CD4-positive, alpha-beta T cell treated with Interleukin-15 for 1 hour (primary cell): ENCODE data around the gene LZTS2.

ENCODE experiments used
- DNase-seq: peaks from one replicate; pipeline ENCODE4 v3.0.0-alpha.2; 2020

The LZTS2 gene

GRCh38 chr10:101014966-101015581 lies 15.5 kb downstream of the LZTS2 start:
- DNase-seq = no peak

DNA sequence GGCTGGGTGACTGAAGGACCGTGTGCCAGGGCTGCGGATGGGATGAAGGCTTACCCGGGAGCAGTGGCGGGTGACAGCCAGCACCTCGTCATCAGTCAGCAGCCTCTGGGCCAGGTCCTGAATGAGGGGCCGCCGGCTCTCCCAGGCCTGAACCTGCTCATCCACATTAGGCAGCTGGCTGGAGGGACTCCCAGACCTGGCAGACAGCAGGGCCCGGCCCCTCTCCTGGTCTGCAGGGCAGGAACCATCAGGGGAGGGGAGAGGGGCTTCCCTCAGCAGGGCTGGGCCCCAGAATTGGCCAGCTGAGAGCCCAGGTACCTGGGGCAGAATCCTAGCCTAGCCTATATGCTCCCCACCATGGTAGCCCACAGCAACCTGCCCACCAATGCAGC lies 16.0 kb downstream of the LZTS2 start:
- no peak for DNase-seq

DNA sequence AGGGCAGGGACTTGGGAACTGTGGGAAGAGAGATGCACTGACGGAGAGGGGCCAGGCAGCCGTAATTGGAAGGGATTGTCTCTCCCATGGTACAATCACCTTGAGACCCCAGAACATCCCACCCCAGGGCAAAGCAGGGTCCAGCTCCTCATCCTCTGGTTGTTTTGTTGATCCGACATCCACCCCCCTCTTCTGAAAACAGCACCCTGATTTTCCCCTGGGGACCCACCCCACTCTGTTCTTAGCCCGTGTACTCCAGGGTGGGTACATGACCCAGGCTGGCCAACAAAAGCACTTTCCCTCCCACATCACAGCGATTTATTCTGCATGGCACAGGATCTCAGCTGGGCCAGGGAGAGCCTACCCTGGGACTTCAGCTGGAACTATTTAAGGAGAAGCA lies 17.2 kb downstream of the LZTS2 start:
- DNase-seq = no peak

DNA sequence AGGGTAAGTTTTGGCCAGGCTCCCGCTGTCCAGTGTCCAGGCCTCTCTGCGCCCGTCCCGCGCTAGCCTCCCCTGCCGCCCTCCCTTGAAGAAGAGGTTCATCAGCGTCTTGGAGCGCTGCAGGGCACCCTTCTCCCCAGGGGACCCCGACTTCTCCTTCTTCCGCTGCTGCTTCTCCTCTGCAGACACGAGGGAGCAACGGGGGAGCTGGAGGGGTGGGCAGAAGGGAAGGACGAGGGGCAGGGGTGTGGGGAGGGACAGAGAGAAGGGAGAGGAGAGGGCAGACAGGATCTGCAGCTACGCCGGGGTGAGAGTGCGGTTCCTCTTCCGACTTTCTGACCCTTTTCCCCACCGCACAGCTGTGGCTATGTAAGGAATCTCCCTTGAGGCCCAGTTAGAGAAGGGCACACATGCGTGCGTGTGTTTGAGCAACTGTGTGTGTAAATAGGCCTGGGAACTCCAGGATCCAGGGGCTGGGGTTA lies 18.6 kb downstream of the LZTS2 start:
- peak; percentile 30 for DNase-seq

DNA sequence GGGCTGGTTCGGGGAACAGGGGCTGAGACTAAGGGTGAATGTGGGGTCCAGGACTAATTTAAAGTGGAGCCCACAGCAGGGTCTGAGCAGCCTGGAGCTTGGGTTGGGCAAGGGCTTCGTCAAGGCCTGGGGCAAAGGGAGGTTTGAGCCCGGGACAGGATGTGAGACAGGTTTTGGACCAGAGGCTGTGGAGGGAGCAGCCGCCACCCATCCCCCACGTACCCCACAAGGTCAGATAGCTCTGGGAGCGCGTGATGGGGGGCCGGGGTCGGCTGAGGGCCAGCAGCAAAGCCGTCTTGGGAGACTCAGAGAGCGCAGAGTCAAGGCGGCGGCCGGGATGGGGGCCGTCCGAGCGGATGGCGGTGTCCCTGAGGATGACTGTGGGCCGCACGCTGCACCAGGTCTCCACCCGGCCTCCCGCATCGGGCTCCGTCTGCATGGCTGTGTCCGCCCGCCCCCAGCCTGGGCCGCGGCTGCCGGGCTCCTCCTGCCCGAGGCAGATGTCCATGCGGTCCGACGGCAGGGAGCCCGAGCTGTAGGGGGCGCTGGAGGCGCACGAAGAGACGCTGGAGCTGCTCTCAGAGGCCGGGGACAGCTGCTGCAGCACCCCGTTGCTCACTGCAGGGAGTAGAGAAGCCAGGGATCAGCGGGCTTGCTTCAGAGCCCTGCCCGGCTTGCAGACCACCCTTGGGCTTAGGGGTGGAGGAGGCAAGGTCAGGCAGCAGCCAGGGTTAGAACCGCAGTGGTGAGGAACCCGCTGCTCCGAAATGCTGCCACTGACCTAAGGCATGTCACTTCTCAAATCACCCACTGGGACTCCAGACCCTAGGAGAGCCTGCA lies 19.2 kb downstream of the LZTS2 start:
- peak; percentile 66 for DNase-seq

DNA sequence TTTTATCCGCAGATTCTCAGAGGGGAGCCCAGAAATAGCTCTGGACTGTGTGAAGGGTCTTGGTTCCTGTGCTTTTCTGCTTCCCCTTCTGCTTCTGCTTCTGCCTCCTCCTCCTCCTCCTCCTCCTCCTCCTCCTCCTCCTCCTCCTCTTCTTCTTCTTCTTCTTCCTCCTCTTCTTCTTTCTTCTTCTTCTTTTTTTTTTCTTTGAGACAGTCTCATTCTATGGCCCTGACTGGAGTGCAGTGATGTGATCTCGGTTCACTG lies 19.8 kb downstream of the LZTS2 start:
- no peak for DNase-seq

DNA sequence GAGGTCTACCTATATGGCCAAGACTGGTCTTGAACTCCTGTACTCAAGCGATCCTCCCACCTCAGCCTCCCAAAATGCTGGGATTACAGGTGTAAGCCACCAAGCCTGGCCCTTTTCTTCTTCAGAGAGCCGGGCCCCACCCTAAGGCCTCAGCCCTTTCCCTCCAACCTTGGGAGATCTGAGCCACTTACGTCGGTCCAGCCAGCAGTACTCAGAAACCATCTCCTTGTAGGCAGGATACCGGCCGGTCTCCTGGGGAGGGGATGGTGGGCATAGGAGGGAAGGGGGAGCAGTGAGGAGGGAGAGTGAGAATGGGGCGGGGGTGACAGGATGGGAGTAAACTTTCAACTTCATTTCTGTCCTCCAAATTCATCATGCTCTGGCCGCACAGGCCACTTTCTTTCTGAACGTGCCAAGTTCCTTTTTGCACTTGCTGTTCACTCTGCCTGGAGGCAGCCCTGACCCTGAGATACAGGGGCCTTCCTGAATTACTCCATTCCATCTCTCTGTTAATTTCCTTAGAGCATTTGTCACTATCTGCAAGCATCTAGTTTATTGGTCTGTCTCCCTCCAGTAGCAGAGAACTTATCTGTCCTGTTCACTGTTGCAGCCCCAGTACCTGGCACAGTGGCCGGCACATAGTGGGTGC lies 20.9 kb downstream of the LZTS2 start:
- DNase-seq = no peak

GRCh38 chr10:101021239-101021638 lies 21.6 kb downstream of the LZTS2 start:
- no peak for DNase-seq

DNA sequence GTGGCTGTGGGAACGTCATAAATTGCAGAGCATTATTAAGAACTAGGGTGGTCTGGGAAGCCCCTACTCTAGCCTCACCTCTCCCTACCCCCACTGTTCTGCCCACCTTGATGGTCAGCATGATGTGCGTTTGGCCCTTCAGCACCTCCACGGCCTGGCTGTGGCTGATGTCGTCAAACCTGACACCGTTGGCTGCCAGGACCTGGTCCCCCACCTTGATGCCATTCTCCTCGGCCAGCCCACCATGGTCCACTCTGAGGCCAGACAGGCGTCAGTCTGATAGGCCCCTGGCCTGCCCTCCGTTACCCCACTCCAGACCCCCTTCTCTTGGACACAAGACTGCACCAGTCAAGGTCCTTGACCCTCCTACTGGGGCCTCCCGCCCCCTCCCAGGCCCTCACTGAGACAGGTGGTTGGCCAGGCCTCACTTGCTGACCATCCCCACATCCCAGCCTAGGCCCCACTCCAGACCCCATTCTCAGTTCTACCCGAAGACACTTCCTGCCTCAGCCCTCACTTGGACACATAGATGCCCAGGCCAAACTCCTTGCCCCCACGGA lies 22.2 kb downstream of the LZTS2 start:
- DNase-seq = no peak

DNA sequence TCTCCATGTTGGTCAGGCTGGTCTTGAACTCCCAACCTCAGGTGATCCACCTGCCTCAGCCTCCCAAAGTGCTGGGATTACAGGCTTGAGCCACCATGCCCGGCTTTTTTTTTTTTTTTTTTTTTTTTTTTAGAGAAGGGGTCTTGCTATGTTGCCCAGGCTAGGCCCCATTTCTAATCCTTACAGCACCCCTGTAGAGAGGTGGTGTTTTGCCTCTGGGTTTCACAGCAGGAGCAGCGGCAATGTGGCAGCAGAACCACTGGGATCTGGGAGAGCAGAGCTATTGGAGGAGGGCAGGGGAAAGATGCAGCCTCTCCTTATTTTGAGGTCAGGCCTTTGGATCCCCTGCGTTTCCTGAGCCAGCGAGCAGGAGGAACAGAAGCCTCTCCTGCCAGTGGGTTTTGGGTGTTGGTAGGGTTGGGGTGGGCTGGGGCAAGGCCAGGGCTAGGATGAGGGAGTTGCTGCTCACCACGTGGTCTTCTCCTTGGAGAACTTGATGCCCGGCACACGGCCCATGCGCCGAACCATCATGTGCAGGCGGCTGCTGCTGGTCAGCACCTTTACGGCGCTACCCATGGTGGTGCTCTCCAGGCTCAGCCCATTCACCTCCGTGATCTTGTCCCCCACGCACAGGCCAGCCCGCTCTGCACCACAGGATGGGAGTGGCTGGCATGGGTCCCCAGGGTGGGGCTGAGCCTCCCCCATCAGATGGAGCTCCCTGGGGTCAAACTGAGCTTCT lies 23.5 kb downstream of the LZTS2 start:
- DNase-seq = no peak

DNA sequence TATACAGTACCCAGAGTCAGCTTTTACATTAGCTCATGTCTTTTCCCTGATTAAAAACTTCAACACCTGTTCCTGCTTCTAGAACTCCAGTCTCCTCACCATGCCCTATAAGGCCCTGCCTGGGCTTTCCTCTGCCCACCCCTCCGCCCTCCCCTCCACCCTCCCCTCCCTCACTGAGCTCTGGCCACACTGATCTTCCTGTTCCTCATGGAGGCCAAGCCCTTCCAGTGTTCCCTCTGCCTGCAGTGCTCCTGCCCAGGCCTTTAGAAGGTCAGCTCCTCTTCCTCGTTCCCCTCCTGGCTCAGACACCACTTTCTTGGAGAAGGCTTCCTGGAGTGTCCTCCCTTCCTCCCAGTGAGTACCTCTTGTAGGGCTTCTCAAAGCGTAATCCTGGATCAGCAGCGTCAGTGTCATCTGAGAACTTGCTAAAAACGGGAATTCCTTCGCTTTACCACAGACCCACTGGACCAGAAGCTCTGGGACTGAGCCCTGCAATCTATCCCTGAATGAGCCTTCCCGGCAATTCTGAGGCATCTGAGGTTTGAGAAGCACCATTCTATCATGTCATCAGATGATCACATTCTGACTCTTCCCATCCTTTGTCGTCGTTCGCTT lies 27.6 kb downstream of the LZTS2 start:
- DNase-seq = no peak

- no peak for DNase-seq
Measured at GRCh38 chr10:101028446-101029337, 29.1 kb downstream of the LZTS2 start.

- no peak for DNase-seq
Measured at GRCh38 chr10:101029520-101030295, 30.1 kb downstream of the LZTS2 start.

GRCh38 chr10:101030496-101031127 lies 31.0 kb downstream of the LZTS2 start:
- no peak for DNase-seq

GRCh38 chr10:101031128-101031795 lies 31.7 kb downstream of the LZTS2 start, which contains the start of the genes PDZD7 and SFXN3:
PDZD7 (minus strand) TSS chr10:101031129; CDS start chr10:101030219, 910 bp downstream.
SFXN3 (plus strand) TSS chr10:101031234; CDS start chr10:101034695, 3,461 bp downstream.
- DNase-seq = peak; percentile 94

GRCh38 chr10:101031796-101032636 lies 32.4 kb downstream of the LZTS2 start:
- peak; percentile 85 for DNase-seq

DNA sequence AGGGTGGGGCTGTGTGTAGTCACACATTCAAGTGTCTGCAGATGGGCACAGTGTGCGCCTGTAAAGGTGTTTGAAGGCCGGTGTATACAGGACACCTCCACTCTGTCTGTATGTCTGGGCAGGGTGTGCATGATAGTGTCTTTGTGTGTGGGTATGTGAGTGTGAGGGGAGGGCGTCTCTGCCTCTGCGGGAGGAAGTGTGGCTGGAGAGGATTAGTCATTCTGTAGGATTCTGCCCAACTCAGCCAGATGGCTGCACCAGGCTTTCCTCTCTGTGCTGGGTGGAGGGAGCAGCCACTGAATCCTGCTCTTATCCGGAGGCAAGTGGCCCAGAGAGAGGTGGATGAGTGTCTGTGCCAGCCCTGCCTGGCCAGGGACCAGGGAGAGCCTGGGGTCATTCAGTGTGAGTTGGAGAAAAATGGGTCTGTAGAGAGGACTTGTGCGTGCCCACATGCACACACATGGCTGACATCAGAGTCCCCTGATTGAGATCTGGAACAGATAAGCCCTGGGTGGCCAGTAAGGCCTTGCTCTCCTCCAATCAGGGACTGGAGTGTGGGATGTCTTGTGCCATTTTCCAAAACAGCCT lies 33.1 kb downstream of the LZTS2 start:
- DNase-seq = peak; percentile 60

- no peak for DNase-seq
Measured at GRCh38 chr10:101033276-101033675, 33.7 kb downstream of the LZTS2 start.
